OCI-LY1 (cell line): Measurements from ENCODE around the gene EFR3B.

Experiments
- CTCF ChIP-seq: fragments of 200-600 bp; sonication (generic), shearing (Covaris generic); IDR thresholded peaks from 2 replicates; pipeline ENCODE4 v1.5.1; 2017; ENCODE audit warnings: mild to moderate bottlenecking, antibody characterized with exemption, low read length, moderate library complexity, mixed read lengths
- EZH2 ChIP-seq: fragments of 200-600 bp; sonication (generic), shearing (Covaris generic); IDR thresholded peaks from 2 replicates; pipeline ENCODE4 v1.8.0; 2017; ENCODE audit warnings: borderline replicate concordance, mixed run types, mild to moderate bottlenecking, antibody characterized with exemption, low read length, moderate library complexity, mixed read lengths

GRCh38 chr2:25109822-25110221 lies 67.9 kb downstream of the EFR3B start:
- TF ChIP-seq CTCF = no peak
- TF ChIP-seq EZH2 = no peak
